HG03432 (cell line): ENCODE data around the gene SEBOX.
"Not testable (repeated sequence)": the region's sequence is repeated elsewhere in the genome, so short reads cannot be mapped to it uniquely, and the experiment has no call there.

Experiments used
- ATAC-seq: cut with Tn5 transposase; IDR thresholded peaks from one replicate; pipeline ENCODE4 v1.9.1; 2021; ENCODE audit warnings: mild to moderate bottlenecking, moderate library complexity; ENCODE audit not compliant: unreplicated experiment

Gene SEBOX

GRCh38 chr17:28342313-28342712 is 22.7 kb downstream of the SEBOX start:
- ATAC-seq, result no peak

- no peak for ATAC-seq
Measured at GRCh38 chr17:28341516-28341915, 23.5 kb downstream of the SEBOX start.

- ATAC-seq, result no peak
Measured at GRCh38 chr17:28340374-28340773, 24.6 kb downstream of the SEBOX start.

- no peak for ATAC-seq
Measured at GRCh38 chr17:28339431-28339830, 25.6 kb downstream of the SEBOX start.

- not testable (repeated sequence) for ATAC-seq
Measured at GRCh38 chr17:28338769-28339212, 26.2 kb downstream of the SEBOX start.

GRCh38 chr17:28338056-28338768 is 26.8 kb downstream of the SEBOX start:
- ATAC-seq, result no peak

GRCh38 chr17:28335959-28336871 is 28.8 kb downstream of the SEBOX start:
- ATAC-seq, result no peak

GRCh38 chr17:28335201-28335958 is 29.6 kb downstream of the SEBOX start, which contains the start of the genes IFT20 and TNFAIP1:
Gene IFT20 (minus strand): TSS chr17:28335472. CDS start chr17:28331985, 3,487 bp downstream.
Gene TNFAIP1 (plus strand): TSS chr17:28335761. CDS start chr17:28339522, 3,761 bp downstream.
- peak; percentile 94 for ATAC-seq

- ATAC-seq, result no peak
Measured at GRCh38 chr17:28334666-28335200, 30.3 kb downstream of the SEBOX start.

- no peak for ATAC-seq
Measured at GRCh38 chr17:28334171-28334570, 30.8 kb downstream of the SEBOX start.

- no peak for ATAC-seq
Measured at GRCh38 chr17:28333083-28333746, 31.8 kb downstream of the SEBOX start.

GRCh38 chr17:28331891-28332420 is 33.0 kb downstream of the SEBOX start:
- ATAC-seq, result no peak

- no peak for ATAC-seq
Measured at GRCh38 chr17:28330671-28331070, 34.3 kb downstream of the SEBOX start.

- ATAC-seq, result no peak
Measured at GRCh38 chr17:28328325-28328724, 36.7 kb downstream of the SEBOX start.

GRCh38 chr17:28327709-28328108 is 37.3 kb downstream of the SEBOX start:
- no peak for ATAC-seq

- ATAC-seq, result no peak
Measured at GRCh38 chr17:28327031-28327607, 37.9 kb downstream of the SEBOX start.

GRCh38 chr17:28326114-28326513 is 38.9 kb downstream of the SEBOX start:
- ATAC-seq, result no peak

- no peak for ATAC-seq
Measured at GRCh38 chr17:28325211-28325610, 39.8 kb downstream of the SEBOX start.

GRCh38 chr17:28324781-28325180 is 40.2 kb downstream of the SEBOX start:
- ATAC-seq, result no peak
